ENCODE measurements around the gene URI1. TPM values are rescaled to one million over a fixed set of nuclear protein-coding genes. Genes with fewer than 3 reads are reported as not detected.

Gene URI1
- total RNA-seq, 6 donors from 2014 or later = 23.3 to 56.7 (median 40.3) TPM

- no peak for TF ChIP-seq EP300 (IDR thresholded peaks at IDR 0.05)
- no peak for TF ChIP-seq POLR2AphosphoS5 (IDR thresholded peaks at IDR 0.05)
- no peak for TF ChIP-seq POLR2A (IDR thresholded peaks at IDR 0.05)
- TF ChIP-seq, protein P1, sequence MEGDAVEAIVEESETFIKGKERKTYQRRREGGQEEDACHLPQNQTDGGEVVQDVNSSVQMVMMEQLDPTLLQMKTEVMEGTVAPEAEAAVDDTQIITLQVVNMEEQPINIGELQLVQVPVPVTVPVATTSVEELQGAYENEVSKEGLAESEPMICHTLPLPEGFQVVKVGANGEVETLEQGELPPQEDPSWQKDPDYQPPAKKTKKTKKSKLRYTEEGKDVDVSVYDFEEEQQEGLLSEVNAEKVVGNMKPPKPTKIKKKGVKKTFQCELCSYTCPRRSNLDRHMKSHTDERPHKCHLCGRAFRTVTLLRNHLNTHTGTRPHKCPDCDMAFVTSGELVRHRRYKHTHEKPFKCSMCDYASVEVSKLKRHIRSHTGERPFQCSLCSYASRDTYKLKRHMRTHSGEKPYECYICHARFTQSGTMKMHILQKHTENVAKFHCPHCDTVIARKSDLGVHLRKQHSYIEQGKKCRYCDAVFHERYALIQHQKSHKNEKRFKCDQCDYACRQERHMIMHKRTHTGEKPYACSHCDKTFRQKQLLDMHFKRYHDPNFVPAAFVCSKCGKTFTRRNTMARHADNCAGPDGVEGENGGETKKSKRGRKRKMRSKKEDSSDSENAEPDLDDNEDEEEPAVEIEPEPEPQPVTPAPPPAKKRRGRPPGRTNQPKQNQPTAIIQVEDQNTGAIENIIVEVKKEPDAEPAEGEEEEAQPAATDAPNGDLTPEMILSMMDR (IDR thresholded peaks at IDR 0.05) = no peak
- no peak for ATAC-seq (ENCODE audit: low FRiP score in 2 of 2)
- H3K4me1 ChIP-seq = peaks cover 0 to 12% (median 3%) of the 10 kb centered on the region in 4 donors
- DNase-seq = no peak
- no peak overlapping the region for H3K4me3 ChIP-seq
- no peaks in the 10 kb centered on the region for H3K9me3 ChIP-seq
- no peaks in the 10 kb centered on the region for H3K36me3 ChIP-seq
- H3K27me3 ChIP-seq = no peaks in the 10 kb centered on the region
- H3K27ac ChIP-seq = no peak overlapping the region
- WGBS, 2 donors = 62 to 65% methylated on average over 1 of the region's 1 CpG
Observed at GRCh38 chr19:29952177-29952576, 10.1 kb downstream of the URI1 start.

DNA sequence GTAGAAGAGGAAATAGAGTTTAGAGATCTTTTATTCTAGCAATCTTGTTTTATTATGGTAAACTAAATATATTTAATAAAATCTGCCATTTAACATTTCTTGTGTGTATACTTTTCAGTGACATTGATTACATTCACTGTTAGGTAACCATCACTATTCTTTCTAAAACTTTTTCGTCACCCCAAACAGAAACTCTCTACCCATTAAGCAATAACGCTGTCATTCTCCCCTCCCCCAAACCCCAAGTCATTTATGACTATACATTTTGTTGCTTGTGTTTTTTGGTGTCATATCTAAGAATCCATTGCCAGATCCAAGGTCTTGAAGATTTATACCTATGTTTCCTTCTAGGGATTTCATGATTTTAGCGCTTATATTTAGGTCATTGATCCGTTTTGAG is 10.6 kb downstream of the URI1 start:
- no peak overlapping the region for H3K27ac ChIP-seq
- H3K4me3 ChIP-seq = no peak overlapping the region
- H3K9me3 ChIP-seq = no peaks in the 10 kb centered on the region
- DNase-seq (no peak), ATAC-seq (ENCODE audit: low FRiP score in 2 of 2) (no peak)
- H3K4me1 ChIP-seq = peaks cover 0 to 12% (median 3%) of the 10 kb centered on the region in 4 donors
- WGBS, 2 donors = 60 to 70% methylated on average over 4 of the region's 4 CpGs
- no peak for TF ChIP-seq POLR2AphosphoS5 (IDR thresholded peaks at IDR 0.05)
- no peak for TF ChIP-seq POLR2A (IDR thresholded peaks at IDR 0.05)
- TF ChIP-seq, protein P1 (IDR thresholded peaks at IDR 0.05) = no peak
- no peak for TF ChIP-seq EP300 (IDR thresholded peaks at IDR 0.05)
- no peaks in the 10 kb centered on the region for H3K36me3 ChIP-seq
- H3K27me3 ChIP-seq = no peaks in the 10 kb centered on the region

DNA sequence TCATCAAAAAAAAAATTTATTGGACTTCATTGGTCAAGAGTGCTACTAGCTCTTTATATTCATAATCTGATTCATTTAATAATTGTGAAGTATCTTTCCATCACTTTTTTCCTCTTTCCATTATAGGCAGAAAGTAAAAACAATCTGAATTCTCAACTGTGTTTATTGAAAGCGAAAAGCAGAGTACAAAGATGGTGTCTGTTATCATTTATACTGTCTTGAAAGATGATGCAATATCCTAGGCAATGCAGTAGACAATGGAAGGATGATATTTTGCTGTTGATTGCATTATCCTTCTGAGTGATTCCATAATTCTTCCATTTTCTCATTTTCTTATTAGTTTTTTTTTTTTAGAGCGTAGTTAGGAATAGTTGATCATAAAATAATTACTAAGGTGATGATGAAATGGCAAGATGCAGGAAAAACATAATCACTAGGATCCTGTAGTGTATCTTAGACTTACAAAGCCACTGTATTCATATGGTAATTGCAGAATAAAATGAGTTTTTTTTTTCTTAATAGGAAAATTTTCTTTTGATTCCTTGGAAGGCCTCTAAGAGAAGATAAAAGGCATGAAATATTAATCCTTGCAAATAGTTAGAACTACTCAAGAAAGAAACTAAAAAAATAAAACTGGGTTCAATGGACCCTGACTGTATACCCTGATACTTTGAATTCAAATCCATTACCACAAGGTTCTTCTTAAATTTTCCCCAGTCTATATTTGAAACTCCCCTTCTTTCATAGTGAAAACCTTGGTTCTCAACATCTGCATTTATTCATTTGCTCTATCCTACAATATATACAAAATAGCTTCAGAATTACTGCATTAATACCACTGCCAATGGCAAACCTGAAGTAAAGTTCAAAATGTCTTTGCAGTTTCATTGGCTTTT is 11.6 kb downstream of the URI1 start:
- H3K9me3 ChIP-seq = no peaks in the 10 kb centered on the region
- peaks cover 0 to 12% (median 3%) of the 10 kb centered on the region in 4 donors for H3K4me1 ChIP-seq
- no peak overlapping the region for H3K27ac ChIP-seq
- no peak overlapping the region for H3K4me3 ChIP-seq
- WGBS, 2 donors = 61 to 70% methylated on average over 2 of the region's 2 CpGs
- H3K36me3 ChIP-seq = no peaks in the 10 kb centered on the region
- ATAC-seq (ENCODE audit: low FRiP score in 2 of 2) = no peak
- TF ChIP-seq EP300 (IDR thresholded peaks at IDR 0.05) (no peak), POLR2AphosphoS5 (IDR thresholded peaks at IDR 0.05) (no peak), POLR2A (IDR thresholded peaks at IDR 0.05) (no peak)
- TF ChIP-seq, protein P1 (IDR thresholded peaks at IDR 0.05) = no peak
- H3K27me3 ChIP-seq = no peaks in the 10 kb centered on the region
- no peak for DNase-seq

DNA sequence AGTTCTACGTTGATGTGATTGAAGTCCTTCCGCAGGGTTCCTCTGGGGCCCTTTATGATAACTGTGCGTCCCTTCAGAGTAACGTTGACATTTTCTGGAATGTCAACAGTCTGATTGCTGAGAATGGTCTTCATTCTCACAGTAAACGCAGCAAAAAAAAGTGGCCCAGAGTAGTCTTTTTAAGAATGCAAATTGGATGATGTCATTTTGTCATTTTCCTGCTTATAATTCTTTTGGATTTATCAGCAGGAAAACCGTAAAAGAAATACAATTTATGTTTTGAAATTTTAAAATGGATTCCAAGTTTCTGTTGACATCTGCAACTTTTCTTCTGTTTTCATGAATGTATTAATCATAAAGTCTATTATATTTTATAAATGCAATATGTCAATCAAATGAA is 14.8 kb downstream of the URI1 start:
- H3K36me3 ChIP-seq = no peaks in the 10 kb centered on the region
- no peak overlapping the region for H3K27ac ChIP-seq
- no peaks in the 10 kb centered on the region for H3K27me3 ChIP-seq
- H3K9me3 ChIP-seq = no peaks in the 10 kb centered on the region
- no peak for TF ChIP-seq POLR2AphosphoS5 (IDR thresholded peaks at IDR 0.05)
- no peak for TF ChIP-seq EP300 (IDR thresholded peaks at IDR 0.05)
- TF ChIP-seq, protein P1 (IDR thresholded peaks at IDR 0.05) = no peak
- no peak for TF ChIP-seq POLR2A (IDR thresholded peaks at IDR 0.05)
- H3K4me1 ChIP-seq = peaks cover 0 to 12% (median under 1%) of the 10 kb centered on the region in 4 donors
- DNase-seq (no peak), ATAC-seq (ENCODE audit: low FRiP score in 2 of 2) (no peak)
- H3K4me3 ChIP-seq = no peak overlapping the region
- WGBS, 2 donors = 88 to 90% methylated on average over 6 of the region's 6 CpGs
